HG02970 (cell line): Measurements from ENCODE around the gene GFRA1.

Experiments
- ATAC-seq: cut with Tn5 transposase; IDR thresholded peaks from one replicate; pipeline ENCODE4 v1.9.1; 2021; ENCODE audit warnings: mild to moderate bottlenecking, moderate library complexity, moderate number of reproducible peaks; ENCODE audit not compliant: unreplicated experiment, low FRiP score

The GFRA1 gene

DNA sequence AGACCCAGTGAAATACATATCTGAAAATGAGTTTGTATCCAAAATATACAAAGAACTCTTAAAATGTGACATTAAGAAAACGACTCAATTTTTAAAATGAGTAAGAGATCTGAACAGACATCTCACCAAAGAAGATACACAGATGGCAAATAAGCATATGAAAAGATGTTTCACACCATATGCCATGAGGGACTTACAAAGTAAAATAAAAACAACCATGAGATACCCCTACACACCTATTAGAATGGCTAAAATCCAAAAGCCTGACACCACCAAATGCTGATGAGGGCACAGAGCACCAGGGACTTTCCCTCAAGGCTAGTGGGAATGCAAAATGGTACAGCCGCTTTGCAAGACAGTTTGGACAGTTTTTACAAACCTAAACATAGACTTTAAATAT lies 27.9 kb downstream of the GFRA1 start:
- ATAC-seq = no peak

DNA sequence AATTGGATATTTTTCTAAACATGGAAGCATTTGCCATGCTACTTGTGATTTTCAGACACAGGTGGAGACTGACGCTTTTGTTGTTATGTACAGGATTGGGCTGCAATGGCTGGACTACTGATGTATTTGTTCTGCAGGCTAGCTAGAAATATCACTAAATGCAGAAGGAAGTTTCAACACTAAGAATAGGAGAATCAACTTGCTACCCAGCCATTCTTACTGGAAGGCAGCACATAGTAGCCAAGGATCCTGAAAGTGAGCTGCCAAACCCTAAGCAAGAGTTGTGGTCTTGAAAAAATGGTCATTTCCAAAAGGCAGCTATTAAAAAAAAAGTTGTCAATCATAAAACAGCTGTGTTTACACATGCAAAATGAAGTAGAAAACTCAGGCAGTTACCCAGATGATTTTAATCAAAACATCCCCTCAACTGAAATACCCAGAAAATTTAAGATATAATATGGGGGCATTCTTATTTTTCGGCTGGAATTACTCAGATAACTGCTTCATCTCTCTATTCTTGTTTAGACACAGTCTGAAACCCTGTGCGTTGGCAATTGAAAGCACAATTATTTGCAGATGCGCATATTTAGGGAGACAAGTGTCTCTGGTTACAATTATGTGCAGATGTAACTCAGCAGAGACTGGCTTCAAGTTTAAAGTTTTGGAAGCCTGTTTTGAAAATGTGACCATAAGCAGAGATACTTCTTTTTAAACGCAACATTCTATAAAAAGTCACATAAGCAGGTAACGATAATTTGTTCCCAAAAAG lies 31.2 kb downstream of the GFRA1 start:
- no peak for ATAC-seq

DNA sequence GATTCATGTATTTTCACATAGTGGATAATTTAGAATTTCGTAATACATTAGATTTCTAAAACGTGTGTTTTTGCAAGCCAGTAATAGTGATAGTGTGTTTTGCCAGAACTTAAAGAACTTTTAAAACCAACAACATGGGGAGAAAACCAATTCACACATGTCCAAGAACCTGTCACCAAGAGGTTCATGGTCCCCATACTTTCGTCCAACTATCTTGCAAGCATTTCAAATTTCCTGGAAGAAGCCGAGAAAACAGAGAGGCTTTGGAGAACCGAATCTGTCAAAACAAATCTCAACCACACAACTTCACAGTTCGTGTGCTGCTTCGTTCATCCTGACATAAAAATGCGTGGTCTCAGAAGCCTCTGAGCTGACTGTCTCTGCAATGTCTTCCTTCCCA lies 31.9 kb downstream of the GFRA1 start:
- no peak for ATAC-seq

DNA sequence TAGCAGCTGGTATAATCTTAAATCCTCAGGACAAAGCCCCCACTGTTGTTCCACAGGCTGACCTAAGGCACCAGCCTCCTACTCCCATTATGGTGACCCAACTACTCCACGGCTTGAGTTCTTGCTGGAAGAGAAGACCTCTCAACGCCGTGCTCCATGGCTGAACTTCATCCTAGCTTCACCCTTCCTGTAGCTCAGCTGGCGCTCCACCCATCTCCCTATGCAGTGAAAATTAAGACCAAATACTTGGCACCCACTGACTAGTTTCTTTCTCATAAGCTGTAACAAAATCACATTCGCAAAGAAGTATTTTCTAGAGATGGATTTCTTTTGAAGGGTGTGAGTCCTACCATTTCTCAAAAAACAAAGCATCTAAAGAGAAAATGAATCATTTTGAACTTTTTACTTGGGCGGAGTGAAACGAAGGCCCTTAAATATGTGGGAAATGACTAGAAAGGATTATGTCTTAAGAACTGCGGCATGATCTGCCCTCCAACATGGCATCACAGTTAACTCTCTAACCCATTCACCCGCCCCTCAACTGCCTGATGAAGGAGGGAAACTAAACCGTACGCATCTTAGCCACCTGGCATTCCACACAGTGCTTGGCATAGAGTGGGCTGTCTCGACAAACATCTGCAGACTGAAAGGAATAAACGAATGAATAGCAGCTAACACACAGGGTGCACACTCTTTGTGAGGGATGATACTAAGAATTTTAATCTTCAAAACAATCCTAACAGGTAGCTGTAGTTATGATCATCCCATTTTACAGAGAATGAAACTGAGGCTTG lies 32.7 kb downstream of the GFRA1 start:
- no peak for ATAC-seq

DNA sequence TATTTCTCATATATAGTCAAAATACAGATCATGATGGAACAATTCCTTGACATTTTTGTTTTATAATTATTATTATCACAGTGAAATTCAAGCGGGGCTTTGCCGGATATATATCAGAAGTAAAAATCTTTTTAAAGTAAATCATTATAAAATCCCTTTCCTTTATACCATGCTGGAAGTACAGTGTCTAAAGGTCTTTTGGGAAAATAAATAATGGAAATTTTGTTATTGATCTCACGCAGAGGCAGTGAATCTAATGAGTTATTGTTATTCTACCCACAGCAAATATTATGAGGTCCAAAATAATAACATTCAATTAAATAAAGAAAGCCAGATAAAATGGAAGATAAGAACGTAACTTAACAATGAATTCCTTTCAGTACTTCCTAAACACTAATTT lies 33.8 kb downstream of the GFRA1 start:
- no peak for ATAC-seq

DNA sequence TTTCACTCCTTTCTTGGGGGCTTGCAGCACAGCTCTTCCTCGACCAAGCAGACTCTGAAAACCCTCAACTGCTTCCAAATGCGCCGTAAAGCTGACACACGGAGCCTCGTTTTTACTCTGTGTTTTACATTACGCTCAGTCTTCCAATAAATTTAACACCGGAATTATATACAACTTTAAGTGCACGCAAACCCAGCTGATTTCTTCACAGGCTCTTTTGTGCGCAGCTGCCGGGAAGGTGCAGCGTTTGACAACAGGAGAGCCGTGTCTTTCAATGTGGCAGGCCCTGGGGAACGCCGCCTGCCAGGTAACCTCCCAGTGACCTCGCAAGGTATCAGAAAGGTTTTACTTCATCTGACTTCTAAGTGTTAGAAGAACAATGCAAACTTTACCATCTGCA lies 35.0 kb downstream of the GFRA1 start:
- no peak for ATAC-seq

DNA sequence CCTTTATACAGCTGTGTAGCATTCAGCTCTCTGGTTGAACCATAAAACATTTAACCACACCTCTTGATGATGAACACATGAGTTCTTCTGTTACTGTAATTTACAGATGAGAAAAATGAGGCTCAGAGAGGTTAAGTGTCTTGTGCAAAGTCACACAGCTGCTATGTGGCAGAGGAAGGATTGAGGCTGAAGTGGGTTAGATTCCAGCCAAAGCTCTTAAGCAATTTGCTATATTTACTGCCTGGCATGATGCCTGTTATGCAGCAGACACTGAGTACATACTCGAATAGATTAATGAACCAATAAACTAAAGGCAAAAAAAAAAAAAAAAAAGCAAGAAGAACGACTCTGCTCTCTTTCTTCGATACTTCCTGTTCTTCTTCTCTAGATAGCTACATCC lies 35.7 kb downstream of the GFRA1 start:
- no peak for ATAC-seq

DNA sequence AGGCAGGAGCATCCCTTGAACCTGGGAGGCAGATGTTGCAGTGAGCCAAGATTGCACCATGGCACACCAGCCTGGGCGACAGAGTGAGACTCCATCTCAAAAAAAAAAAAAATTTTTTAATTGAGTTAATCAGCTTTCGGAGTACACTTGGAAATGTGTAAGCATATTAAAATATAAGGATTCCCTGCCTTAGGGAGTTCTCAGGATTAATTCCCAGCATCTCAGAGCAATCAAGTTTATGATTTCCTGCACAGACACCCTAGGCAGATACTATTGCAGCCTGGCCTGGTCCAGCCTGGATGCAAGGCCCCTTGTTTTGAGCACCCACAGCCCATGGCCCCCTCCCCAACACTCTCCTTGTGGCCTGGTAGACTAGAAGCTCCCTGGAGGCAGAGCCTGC lies 39.8 kb downstream of the GFRA1 start:
- ATAC-seq = no peak

DNA sequence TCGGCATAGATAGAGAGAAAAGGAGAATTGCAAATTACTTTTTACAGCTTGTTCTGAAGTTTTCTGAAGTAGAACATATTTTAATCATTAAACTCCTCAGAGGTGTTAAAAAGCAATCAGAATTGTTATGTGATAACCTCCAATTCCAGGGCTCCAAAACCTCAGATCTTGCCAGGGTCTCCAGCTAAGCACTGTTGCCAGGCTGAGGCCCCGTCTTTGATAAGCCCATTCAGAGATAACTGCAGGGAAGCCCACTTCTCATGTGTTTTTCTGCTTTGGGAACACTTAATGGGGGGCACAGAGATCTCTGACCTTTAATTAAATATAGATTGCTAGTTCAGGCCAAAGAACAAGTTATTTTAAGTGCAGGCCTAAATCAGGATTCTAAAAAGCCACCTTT lies 40.4 kb downstream of the GFRA1 start:
- no peak for ATAC-seq

DNA sequence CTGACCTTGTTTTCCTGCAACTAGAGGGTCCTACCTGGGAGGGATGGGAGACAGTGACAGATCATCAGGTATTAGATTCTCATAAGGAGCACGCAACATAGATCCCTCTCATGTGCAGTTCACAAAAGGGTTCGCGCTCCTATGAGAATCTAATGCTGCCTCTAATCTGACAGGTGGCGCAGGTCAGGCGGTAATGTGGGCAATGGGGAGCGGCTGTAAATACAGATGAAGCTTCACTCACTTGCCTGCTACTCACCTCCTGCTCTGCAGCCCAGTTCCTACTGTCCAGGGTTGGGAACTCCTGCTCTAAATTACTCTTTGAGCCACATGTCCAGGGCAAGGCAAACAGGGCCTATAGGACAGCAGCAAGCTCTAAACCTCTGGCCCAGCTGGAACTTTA lies 46.2 kb downstream of the GFRA1 start:
- ATAC-seq = no peak

DNA sequence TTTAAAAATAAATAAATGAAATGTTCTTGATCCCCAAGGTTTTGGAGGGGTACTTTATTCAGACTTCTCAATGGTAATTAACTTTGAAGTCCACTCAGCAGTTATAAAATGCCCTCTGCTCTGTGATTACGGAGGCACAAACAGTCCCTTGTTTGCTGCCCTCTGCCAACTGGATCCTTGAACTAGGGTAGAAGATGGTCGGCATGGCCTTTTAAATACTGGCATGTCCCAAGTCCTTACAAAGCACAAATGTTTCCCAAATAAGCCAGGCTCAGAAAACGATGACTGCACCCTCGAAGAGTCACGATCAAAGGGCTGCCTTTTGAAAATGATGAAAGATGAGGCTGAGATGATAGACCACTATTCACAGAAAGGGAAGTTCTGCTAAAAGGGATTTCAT lies 47.0 kb downstream of the GFRA1 start:
- ATAC-seq = no peak

DNA sequence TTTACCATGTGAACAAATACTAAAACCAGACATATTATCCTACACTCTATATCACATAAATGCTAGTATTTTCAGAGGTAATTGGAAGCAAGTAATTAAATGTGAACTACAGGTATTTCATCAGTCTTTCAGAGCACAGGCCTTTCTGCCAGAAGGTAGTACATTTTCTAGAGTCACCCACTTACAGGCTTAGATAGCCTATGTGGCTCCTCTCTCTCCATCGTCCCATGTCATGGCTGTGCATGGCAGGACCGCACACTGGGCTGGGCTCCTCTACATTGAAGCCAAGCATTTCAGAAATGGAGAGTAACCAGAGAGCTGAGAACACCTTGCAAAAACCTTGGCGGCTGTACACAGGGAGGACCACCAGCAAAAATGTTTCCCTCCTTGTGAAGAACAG lies 49.7 kb downstream of the GFRA1 start:
- ATAC-seq = no peak

DNA sequence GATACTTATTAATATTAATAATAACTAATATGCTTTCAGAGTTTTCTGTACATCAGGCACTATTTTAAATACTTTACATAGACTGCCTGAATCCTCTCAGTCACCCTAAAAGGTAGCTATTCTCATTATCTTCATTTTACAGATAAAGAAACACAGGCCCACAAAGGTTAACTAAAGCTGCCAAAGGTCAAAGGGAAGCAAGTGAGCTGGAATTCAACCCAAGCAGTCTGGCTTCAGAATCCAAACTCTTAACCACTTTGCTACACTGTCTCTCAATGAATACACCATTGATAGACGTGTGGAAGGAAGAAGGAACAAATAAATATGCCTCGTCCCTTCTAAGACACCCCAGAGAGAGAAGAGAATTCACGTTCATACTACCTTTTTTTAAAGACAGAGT lies 52.0 kb downstream of the GFRA1 start:
- ATAC-seq = no peak

DNA sequence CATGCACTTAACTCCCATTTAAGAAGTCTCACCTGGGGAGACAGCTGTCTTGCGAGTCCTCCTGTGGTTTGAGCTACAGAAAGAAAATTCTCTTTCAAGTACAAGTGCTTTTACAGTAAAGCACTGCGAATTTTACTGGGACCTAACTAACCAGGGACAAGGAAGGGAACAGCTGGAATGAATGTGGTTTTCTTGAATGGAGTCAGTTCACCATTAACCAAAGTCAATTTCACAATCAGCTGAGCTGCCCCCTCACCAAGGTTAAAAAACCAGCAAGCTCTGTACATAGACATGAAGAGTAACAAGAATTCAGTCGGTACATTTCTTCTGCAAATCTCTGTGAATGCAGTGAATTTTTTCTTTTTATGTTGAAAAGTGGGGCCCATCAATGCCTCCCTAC lies 56.3 kb downstream of the GFRA1 start:
- ATAC-seq = no peak

DNA sequence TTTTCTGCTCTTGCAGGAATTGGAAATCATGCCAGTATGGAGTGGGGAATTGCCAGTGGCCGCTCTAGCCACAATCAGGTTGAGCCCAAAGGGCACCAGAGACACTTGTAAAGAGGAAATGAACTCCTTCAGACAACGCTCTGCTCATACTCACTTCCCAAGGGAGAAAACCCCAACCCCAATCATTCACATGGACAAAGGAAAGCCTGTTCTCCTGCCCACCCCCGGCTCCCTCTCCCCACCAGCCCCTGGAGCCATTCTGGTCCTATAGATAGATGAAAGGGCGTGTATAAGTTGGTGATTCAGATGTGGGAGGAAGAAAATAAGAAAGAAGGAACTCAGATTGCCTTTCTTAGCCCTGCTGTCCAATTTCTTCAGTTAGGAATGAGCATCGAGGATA lies 57.4 kb downstream of the GFRA1 start:
- ATAC-seq = no peak

DNA sequence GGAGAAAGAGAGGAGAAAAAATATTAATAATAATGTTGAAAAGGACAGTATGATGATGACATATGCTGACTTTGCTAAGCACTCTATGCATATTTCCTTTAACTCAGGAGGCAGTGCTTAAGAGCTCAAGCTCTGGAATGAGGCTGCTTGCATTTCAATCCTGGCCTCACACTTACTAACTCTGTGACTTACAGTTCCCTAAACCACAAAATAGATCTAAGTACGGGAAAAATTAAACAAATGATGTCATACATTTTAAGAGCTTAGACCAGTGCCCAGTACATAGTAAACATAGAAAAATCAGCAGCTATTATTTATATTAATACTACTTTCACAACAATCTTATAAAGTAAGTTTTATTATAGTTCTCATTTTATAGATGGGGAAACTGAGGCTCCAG lies 61.3 kb downstream of the GFRA1 start:
- ATAC-seq = no peak

DNA sequence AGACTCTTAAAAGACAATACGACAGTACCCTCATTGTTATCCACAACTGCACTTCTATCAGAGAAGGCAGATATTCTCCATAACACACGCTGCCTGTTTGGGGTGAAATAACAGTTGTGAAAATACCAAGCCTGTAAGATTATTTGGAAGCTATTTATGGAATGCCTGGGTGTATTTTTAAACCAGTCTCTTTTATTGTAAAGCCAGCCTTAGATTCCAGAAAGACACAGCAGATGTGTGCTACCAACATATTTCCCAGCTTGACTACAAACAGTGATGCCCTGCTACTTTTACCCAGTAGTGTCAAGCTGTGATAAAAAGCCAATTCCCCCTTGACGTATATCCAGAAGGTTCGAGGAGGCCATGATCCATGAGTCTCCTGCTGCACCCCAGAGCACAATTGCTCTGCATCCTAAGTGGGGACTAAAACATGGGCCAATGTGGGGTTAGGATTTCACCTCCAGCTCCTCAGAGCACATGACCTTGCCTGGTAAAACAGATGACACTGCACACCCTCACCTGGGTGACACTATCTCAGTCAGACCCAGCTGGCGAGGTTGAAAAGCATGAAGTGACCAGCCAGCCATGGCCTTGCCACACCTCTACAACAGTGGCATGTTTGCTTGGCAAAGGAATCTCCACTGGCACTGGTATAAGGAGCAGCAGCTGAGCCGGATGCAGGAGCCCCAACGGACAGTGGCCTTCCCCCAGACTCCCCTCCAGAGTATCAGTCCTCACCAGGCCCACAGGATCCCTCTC lies 62.2 kb downstream of the GFRA1 start:
- no peak for ATAC-seq

DNA sequence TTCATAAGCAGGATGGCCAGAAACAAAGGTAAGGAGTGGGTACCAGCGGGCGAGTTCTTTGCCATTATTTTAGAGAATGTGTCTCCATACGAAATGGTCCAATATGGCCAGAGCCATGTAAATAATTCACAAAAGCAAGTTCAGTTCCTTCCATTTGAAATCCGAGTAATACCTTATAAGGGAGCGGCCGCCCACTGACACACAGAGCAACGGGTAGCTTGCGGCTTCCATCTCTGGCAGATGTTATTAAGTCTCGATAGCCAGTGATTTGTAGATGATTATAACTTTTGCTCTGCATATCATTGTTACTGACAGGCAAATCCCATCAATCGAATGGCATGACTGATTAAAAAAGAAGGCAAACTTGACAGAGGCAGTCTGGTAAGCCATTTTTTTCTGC lies 63.2 kb downstream of the GFRA1 start:
- no peak for ATAC-seq

DNA sequence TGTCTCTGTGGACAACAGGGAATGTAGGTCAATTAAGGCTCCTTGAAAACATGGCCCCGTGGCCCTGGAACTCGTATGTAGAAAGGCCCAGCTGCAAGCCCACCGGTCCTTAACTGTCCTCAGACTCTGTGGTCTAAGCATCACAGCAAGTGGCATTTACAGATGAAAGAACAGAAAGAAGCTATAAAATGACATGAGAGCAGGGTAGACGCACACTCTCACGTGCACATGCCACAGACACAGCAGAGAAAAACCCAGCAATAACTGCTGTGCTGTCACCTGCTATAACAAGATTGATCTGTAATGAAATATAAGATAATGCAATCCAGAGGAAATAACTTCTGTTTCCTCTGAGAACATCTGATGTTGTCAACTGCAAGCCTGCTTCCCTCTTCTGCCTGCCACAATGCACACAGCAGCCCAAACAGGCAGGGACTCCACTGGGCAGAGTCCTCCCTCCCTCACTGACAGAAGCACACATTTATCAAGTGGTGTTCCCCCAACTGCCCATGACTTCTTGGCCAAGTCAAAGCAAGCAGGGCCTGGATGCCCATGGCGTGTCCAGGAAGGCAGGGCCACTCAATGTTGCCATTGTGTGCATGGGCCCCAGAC lies 63.9 kb downstream of the GFRA1 start:
- ATAC-seq = no peak

DNA sequence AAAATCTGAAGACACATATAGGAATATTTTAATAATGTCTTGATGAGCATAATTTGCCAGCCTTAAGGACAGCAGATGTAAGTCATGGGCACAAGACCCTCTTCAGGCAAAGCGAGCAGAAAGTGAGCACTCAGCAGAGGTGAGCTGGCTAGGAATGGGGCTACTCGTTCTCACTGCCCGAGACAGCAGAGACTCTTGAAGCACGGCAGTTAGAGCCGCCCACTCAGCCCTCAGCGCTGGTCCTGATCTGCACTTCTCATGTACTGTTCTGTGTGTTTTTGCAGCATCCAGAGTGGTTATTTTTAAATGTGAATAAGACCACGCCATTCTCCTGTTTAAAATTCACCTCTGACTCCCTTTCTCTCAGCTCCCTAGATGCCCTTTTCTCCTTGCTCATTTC lies 65.3 kb downstream of the GFRA1 start:
- no peak for ATAC-seq

DNA sequence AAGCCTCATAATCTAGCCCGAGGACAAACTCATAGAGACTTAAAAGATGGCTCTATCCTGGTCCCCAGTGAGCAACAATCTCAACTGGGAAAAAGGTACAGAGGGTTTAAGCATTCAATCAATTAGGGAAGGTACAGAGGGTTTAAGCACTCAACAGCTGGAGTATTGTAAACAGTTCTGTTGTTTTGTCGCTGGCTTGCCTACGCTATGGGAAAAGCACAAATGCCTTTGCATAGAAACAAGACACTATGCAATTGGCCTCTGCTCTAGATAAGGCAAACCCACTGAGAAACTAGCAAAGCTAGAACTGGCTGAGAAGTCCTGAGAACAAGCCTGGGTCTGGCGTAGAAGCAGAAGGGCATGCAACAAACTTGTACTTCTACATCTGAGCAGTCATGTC lies 69.3 kb downstream of the GFRA1 start:
- no peak for ATAC-seq
